K562 (cell line): Measurements from ENCODE around the gene PTPRM. TPM values are rescaled to one million over a fixed set of nuclear protein-coding genes. Genes with fewer than 3 reads are reported as not detected.

ENCODE experiments used
- KLF16 ChIP-seq: IDR thresholded peaks from 2 replicates; pipeline ENCODE4 v1.6.1; 2016; ENCODE audit warnings: antibody characterized with exemption
- REST ChIP-seq, 2 experiments: fragments of 450-650 bp; formaldehyde crosslinking in 1 of 2; IDR thresholded peaks; 2 replicates each; pipeline versions ENCODE4 v1.4.0 to v1.6.1; 2014 to 2020; ENCODE audit warnings: mild to moderate bottlenecking in 2 of 2, borderline replicate concordance in 1 of 2, low read depth in 1 of 2
- SNAPC5 ChIP-seq: fragments of 250-450 bp; sonication (Bioruptor Pico); IDR thresholded peaks from 2 replicates; pipeline ENCODE4 v1.8.0; 2021; ENCODE audit warnings: moderate library complexity, mild to moderate bottlenecking, inconsistent platforms
- polyA plus RNA-seq, 8 experiments: library from polyadenylated mRNA; depleted of rRNA in 4 of 8; stranded (reverse) in 5 of 8; unstranded in 3 of 8; fragments of >200 nt; fragmentation: Nextera tagmentation in 2 of 8; fragmentation: Illumina TruSeq in 1 of 8; extraction: Ambion mirVana in 2 of 8; extraction: Trizol in 1 of 8; gene quantifications; 2 replicates each; pipeline versions ENCODE4 v1.2.1 to v1.2.3, GENCODE V29; 2011 to 2014; ENCODE audit warnings: inconsistent platforms in 1 of 8, missing spikeins in 1 of 8
- total RNA-seq, 7 experiments: library from RNA; depleted of rRNA in 6 of 7; stranded (reverse); fragments of >200 nt in 6 of 7; fragmentation: Illumina TruSeq in 2 of 7; extraction: Trizol in 2 of 7; gene quantifications; 2 replicates each; pipeline versions ENCODE4 v1.2.1 to v1.2.3, GENCODE V29; 2011 to 2021; ENCODE audit warnings: low replicate concordance in 1 of 7

Gene PTPRM
- total and polyA plus RNA-seq, 9 of the 15 experiments (the other 6 are each of a cell fraction or from before 2014, with no cell fraction given) = 0.03 to 0.16 (median 0.08) TPM; not detected in 3

DNA sequence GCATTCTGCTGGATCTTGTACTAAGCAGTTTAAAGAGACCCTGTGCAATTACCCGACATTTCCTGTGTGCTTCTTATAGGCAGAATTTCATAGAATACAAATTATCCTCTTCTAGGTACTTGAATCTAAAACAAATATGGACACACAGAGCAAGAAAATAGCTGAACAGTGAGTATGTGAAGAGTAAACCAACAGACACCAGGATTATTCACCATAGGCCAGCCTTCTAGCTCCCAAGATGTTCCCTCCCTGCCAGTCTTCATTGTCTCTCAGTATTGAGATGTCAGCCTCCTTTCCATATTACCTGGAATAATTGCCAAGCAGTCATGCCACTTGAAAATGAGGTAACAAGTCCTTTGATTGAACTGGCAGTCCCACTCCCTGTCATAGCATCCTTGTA, 187.1 kb downstream of the PTPRM start (continued):
- TF ChIP-seq REST (IDR thresholded peaks at IDR 0.05; ENCODE audit: borderline replicate concordance) (no peak), REST (CRISPR knock-in tag; IDR thresholded peaks at IDR 0.05; ENCODE audit: low read depth) (no peak), SNAPC5 (CRISPR knock-in tag) (no peak), KLF16 (no peak)
